Muscle layer of duodenum (tissue), 2 donors: Measurements from ENCODE around the gene HS2ST1.

Experiments
- H3K27ac ChIP-seq: one replicate; pipeline ENCODE4 v1.7.0; 2013; ENCODE audit warnings: mild to moderate bottlenecking, low read length
- H3K27me3 ChIP-seq: one replicate; pipeline ENCODE4 v1.7.0; 2013; ENCODE audit warnings: low read depth, mild to moderate bottlenecking, control low read depth, low read length
- H3K36me3 ChIP-seq, 2 donors: one replicate each; pipeline ENCODE4 v1.7.0; 2013; ENCODE audit warnings: low read length in 2 of 2, control low read depth in 1 of 2, mild to moderate bottlenecking in 1 of 2; ENCODE audit not compliant: insufficient read depth in 2 of 2, control insufficient read depth in 1 of 2
- H3K4me1 ChIP-seq, 2 donors: one replicate each; pipeline ENCODE4 v1.7.0; 2013; ENCODE audit warnings: low read length in 2 of 2, mild to moderate bottlenecking in 2 of 2, control low read depth in 1 of 2, moderate library complexity in 1 of 2; ENCODE audit not compliant: insufficient read depth in 2 of 2, control insufficient read depth in 1 of 2
- H3K4me3 ChIP-seq, 2 donors: one replicate each; pipeline ENCODE4 v1.7.0; 2013; ENCODE audit warnings: low read length in 2 of 2, low read depth in 1 of 2, mild to moderate bottlenecking in 1 of 2
- H3K9me3 ChIP-seq, 2 donors: one replicate each; pipeline ENCODE4 v1.7.0; 2013; ENCODE audit warnings: low read length in 2 of 2, control low read depth in 1 of 2, mild to moderate bottlenecking in 1 of 2; ENCODE audit not compliant: control insufficient read depth in 1 of 2
- donor health status: healthy.

Gene HS2ST1

GRCh38 chr1:87154384-87154783 is 239.9 kb downstream of the HS2ST1 start:
- Histone ChIP-seq H3K4me3 (no peak overlapping the region), H3K36me3 (no peaks in the 10 kb centered on the region), H3K27ac (no peak overlapping the region), H3K27me3 (no peaks in the 10 kb centered on the region), H3K9me3 (no peaks in the 10 kb centered on the region), H3K4me1 (peaks cover 4 to 26% of the 10 kb centered on the region in 2 donors)

GRCh38 chr1:87155170-87155569 is 240.7 kb downstream of the HS2ST1 start:
- H3K27ac ChIP-seq: no peak overlapping the region
- H3K4me1 ChIP-seq: peaks cover 0 to 18% of the 10 kb centered on the region in 2 donors
- H3K27me3 ChIP-seq: no peaks in the 10 kb centered on the region
- no peaks in the 10 kb centered on the region for H3K36me3 ChIP-seq
- no peak overlapping the region for H3K4me3 ChIP-seq
- H3K9me3 ChIP-seq: no peaks in the 10 kb centered on the region

GRCh38 chr1:87155648-87156047 is 241.2 kb downstream of the HS2ST1 start:
- Histone ChIP-seq H3K36me3 (no peaks in the 10 kb centered on the region), H3K27ac (no peak overlapping the region), H3K27me3 (no peaks in the 10 kb centered on the region), H3K9me3 (no peaks in the 10 kb centered on the region), H3K4me3 (no peak overlapping the region), H3K4me1 (peaks cover 0 to 14% of the 10 kb centered on the region in 2 donors)

GRCh38 chr1:87156124-87156523 is 241.7 kb downstream of the HS2ST1 start:
- Histone ChIP-seq H3K36me3 (no peaks in the 10 kb centered on the region), H3K9me3 (no peaks in the 10 kb centered on the region), H3K4me3 (no peak overlapping the region), H3K27ac (no peak overlapping the region), H3K27me3 (no peaks in the 10 kb centered on the region), H3K4me1 (peaks cover 0 to 11% of the 10 kb centered on the region in 2 donors)

- Histone ChIP-seq H3K27ac (no peak overlapping the region), H3K27me3 (no peaks in the 10 kb centered on the region), H3K9me3 (no peaks in the 10 kb centered on the region), H3K4me3 (no peak overlapping the region), H3K4me1 (no peaks in the 10 kb centered on the region), H3K36me3 (no peaks in the 10 kb centered on the region)
Measured at GRCh38 chr1:87159378-87159915, 245.0 kb downstream of the HS2ST1 start.
